Stimulated activated CD8-positive, alpha-beta memory T cell treated with anti-CD3 and anti-CD28 coated beads, Interleukin-15, amount 100 ng/mL, for 1 hour (primary cell): ENCODE results near the gene HMGCS2.

Experiments used
- DNase-seq: peaks from one replicate; pipeline ENCODE4 v3.0.0-alpha.2; 2020; ENCODE audit warnings: low read depth

Gene HMGCS2

DNA sequence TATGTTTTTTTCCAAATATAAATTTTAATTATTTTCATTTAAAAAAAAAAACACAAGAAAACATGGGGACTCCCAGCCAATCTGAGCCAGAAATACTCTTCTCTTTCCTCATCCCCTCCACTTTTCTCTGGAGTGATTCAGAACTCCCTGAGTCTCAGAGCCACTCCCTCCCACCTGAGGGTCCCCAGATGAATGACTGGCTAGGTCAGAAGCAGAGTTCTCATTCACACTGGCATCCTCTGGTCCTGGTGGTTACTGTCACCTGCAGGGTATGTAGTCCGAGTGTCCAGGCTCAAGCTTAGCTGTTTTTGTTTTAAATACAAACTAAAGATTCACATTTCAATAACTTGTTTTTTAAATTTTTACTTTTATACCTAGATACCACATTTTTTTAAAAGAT is 6.3 kb downstream of the HMGCS2 start:
- no peak for DNase-seq

- no peak for DNase-seq
Observed at GRCh38 chr1:119758584-119758983, 10.1 kb downstream of the HMGCS2 start.

GRCh38 chr1:119752592-119752991 is 16.1 kb downstream of the HMGCS2 start:
- no peak for DNase-seq

DNA sequence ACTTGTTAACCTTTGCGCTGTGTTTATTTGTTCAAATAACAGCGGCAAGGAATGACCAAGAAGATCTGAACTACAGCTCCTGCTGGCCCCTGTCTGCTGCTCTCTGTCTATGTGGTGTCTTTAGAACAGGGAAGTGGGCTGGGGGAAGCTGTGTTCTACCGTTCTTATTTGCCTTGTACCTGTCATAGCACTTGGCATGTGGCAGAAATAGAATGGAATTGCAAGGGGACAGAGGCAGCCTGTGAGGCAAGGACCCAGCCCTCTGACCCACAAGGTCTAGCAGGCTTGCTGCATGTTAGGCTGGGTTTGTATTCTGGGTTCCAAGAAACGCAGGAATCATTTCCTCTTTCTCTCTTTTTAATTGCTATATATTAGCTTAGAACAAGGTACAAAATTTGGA is 20.7 kb downstream of the HMGCS2 start:
- DNase-seq: no peak

GRCh38 chr1:119747451-119747850 is 21.3 kb downstream of the HMGCS2 start:
- no peak for DNase-seq

GRCh38 chr1:119745034-119745433 is 23.7 kb downstream of the HMGCS2 start:
- DNase-seq: no peak

GRCh38 chr1:119744598-119744942 is 24.1 kb downstream of the HMGCS2 start:
- DNase-seq: no peak

DNA sequence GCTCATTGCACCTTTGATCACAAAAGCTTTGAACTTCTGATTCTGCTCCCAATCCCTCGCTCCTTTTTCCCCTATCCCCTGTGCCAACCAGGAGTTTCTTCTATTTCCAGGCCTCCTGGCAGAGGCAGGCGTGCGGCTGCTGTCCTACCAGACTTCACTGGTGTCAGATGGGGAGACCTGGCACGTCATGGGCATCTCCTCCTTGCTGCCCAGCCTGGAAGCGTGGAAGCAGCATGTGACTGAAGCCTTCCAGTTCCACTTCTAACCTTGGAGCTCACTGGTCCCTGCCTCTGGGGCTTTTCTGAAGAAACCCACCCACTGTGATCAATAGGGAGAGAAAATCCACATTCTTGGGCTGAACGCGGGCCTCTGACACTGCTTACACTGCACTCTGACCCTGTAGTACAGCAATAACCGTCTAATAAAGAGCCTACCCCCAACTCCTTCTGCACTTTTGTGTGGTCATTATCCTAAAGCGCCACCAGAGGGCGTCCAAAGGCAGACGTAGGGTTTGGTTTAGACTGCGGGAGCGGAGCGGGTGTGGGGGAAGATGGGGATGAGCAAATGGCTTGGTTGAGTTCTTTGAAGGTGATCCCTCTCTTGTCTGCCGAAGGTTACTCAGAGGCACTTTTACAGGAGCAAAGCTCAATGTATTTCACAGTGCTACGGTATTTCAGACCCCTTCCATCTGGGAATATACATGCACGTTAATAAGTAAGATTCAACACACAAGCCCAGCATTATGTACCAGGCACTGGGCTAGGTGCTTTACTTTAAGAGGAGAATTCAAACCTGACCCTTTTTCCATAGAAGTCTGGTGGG is 24.7 kb downstream of the HMGCS2 start:
- peak; percentile 9 for DNase-seq

GRCh38 chr1:119743308-119743707 is 25.4 kb downstream of the HMGCS2 start:
- DNase-seq: no peak

DNA sequence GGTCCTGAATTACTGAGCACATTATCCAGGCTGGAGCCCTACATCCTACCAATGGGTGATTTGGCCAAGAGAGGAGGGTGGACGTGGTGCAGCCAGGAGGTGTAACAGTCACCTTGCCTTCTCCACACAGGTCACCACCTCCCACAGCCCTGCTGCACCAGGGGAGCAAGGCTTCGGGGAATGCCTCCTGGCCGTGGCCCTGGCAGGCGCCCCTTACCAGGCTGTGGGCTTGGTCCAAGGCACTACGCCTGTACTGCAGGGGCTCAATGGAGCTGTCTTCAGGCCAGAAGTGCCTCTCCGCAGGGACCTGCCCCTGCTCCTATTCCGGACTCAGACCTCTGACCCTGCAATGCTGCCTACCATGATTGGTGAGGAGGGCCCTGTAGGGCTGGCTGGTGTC is 26.0 kb downstream of the HMGCS2 start:
- DNase-seq: no peak

DNA sequence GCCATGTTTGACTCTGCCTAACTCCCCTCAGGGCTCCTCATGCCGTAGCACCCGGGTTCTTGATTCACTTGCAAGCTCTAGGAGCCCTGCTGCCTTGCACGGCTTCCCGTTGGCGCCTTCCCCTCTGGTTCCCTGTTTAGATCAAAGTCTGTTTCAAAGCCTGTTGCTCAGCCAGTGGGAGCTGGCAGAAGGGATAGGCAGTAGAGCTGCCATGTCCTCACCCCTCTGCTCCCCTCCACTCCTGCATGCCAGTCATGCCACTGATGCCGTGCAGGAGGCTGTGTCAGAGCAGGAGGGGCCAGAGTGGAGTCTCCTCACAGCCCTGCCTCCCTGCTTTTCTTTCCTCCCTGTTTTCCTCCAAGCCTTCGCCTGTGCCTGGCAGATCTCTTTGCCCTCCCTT is 26.5 kb downstream of the HMGCS2 start:
- no peak for DNase-seq

- no peak for DNase-seq
Observed at GRCh38 chr1:119740896-119741780, 27.6 kb downstream of the HMGCS2 start.

GRCh38 chr1:119740261-119740660 is 28.4 kb downstream of the HMGCS2 start:
- DNase-seq: no peak

GRCh38 chr1:119739150-119739549 is 29.6 kb downstream of the HMGCS2 start:
- DNase-seq: no peak

GRCh38 chr1:119738100-119738720 is 30.5 kb downstream of the HMGCS2 start:
- no peak for DNase-seq

GRCh38 chr1:119737040-119737682 is 31.5 kb downstream of the HMGCS2 start:
- DNase-seq: no peak

- no peak for DNase-seq
Observed at GRCh38 chr1:119736649-119737039, 32.1 kb downstream of the HMGCS2 start.

GRCh38 chr1:119735217-119735616 is 33.5 kb downstream of the HMGCS2 start:
- no peak for DNase-seq

GRCh38 chr1:119733754-119734153 is 35.0 kb downstream of the HMGCS2 start:
- no peak for DNase-seq

DNA sequence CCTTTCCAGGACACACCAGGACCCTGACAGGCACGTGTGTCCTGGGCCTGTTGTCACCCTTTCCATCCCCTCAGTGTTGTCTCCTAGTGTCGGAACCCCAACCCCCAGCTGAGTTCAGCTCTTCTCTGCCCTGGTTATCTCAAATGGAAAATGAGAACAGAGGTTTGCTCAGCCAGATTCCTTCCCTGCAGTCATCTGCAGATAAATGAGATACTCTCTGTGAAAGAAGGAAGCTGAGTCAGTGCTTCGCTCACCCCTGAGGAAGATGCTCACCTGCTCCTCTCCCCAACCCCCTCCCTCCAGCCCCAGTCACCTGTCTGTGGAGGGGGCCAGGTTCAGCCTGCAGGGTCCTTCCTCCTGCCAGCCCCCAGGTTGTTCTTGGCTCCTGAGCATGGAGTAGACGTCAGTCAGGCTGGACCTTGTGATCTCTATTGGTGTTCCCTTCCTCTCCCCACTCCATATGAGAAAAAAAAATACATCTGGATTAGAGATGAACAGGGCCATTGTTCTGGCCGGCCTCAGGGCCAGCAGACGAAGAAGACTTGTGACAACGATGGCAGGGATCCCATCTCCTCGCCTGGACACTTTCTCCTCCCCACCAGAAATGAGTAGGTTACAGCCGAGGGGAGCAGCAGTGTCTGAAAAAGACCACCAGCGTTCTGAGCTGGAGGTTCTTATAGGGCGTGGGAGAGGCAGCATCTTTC is 36.1 kb downstream of the HMGCS2 start:
- no peak for DNase-seq

DNA sequence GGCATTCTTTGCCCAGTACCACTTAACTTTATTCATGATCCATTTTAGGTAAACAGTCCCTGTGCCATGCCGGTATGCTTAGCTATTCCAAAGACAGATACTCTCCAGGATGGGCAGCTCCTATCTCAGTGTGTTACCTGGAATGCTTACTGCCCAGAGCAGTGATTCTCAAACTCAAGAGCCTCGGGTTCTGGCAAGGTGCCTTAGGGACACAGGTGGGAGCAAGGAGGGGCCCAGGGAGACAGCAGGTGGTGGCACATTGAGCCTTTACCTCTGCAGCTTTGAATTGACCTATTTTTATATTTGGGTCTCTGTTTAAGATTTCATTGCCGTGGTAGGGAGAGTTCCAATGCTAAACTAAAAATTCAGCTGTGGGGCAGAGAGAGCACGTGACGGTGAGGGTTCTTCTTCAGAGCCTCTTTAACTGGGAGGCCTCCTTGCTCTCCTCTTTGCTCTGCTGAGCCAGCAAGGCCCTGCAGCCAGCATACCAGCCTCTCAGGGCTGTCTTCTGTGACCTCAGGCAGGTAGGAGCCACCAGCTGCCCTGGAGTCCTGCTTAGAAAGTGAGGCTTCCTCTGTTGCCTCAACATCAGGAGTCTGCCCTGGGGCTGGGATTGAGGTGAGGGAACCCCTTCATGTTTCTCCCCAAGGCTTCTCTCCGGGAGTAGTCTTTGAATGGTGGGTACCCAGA is 36.8 kb downstream of the HMGCS2 start:
- no peak for DNase-seq
